ENCODE results near the gene TOM1L1. TPM values are rescaled to one million over a fixed set of nuclear protein-coding genes. Genes with fewer than 3 reads are reported as not detected.

Gene TOM1L1
- total RNA-seq, 1 donor from 2014 or later, result 0.41 TPM

DNA sequence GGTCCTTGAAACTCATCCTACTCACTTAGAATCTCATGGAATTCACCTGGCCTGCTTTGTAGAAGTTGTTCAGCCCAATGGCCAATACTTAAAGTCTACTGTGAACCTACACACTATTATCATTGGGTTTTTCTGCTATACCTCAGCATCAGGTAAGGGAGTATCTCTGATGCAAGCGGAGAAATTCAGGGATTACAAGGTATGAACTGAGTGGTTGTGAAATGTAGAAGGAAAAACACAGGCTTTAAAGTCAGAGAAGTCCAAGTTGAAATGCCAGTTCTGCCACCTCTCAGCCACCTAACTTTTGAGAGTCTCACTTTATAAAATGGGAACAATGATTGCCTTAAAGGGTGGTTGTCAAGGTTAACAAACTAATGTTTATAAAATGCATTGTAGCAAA is 36.8 kb downstream of the TOM1L1 start:
- Mint-ChIP-seq H3K9me3 (no peaks in the 10 kb centered on the region), H3K27me3 (ENCODE audit: insufficient read depth) (no peaks in the 10 kb centered on the region), H3K4me1 (ENCODE audit: low read depth) (no peaks in the 10 kb centered on the region), H3K4me3 (no peak overlapping the region), H3K27ac (no peak overlapping the region), H3K36me3 (ENCODE audit: low read depth) (no peaks in the 10 kb centered on the region)
- DNase-seq (ENCODE audit: low spot score), result no peak
- intact Hi-C loops (cut with micrococcal nuclease), result no loop called here

DNA sequence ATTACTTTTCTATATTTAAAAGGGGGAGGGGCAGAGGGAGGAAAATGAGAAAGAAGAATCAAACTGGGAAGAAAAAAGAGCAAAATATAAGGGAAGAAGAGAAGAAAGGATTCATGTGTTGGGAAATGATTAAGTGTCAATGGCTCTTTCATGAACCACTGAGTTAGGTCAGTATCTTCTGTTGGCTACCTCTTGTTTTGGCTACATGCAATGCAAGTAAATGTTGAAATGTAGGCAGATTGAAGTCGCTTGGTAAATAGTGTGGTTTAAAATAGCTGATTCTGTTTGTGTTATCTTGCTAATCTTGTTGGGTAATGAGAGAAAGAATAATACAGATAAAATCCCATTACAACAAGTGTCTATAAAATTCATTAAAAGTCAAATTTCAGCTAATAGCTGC is 40.6 kb downstream of the TOM1L1 start:
- no peaks in the 10 kb centered on the region for H3K36me3 Mint-ChIP-seq (ENCODE audit: low read depth)
- no peak overlapping the region for H3K4me3 Mint-ChIP-seq
- H3K9me3 Mint-ChIP-seq, result no peaks in the 10 kb centered on the region
- H3K4me1 Mint-ChIP-seq (ENCODE audit: low read depth), result no peaks in the 10 kb centered on the region
- intact Hi-C loops (cut with micrococcal nuclease), result no loop called here
- DNase-seq (ENCODE audit: low spot score), result no peak
- H3K27me3 Mint-ChIP-seq (ENCODE audit: insufficient read depth), result peaks cover 5% of the 10 kb centered on the region
- no peak overlapping the region for H3K27ac Mint-ChIP-seq

DNA sequence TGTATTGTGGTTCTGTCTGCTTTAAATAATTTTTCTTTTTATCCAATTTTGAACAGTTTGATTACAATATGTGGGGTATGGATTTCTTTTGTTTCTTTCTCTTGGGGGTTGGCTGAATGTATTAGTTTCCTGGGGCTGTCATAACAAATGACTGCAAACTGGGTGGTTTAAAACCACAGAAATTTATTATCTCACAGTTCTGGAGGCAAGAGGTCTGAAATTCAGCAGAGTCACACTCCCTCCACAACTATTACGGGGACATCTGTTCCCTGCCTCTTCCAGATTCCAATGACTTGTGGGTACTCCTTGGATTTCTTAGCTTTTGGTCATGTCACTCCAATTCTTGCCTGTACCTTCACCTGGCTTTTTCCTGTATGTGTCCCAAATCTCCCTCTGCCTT is 44.1 kb downstream of the TOM1L1 start:
- intact Hi-C loops (cut with micrococcal nuclease), result no loop called here
- Mint-ChIP-seq H3K4me3 (no peak overlapping the region), H3K27me3 (ENCODE audit: insufficient read depth) (peaks cover 7% of the 10 kb centered on the region), H3K27ac (no peak overlapping the region), H3K9me3 (no peaks in the 10 kb centered on the region), H3K4me1 (ENCODE audit: low read depth) (peaks cover 6% of the 10 kb centered on the region), H3K36me3 (ENCODE audit: low read depth) (no peaks in the 10 kb centered on the region)
- DNase-seq (ENCODE audit: low spot score), result no peak

- Mint-ChIP-seq H3K9me3 (no peaks in the 10 kb centered on the region), H3K4me1 (ENCODE audit: low read depth) (peaks cover 6% of the 10 kb centered on the region), H3K27me3 (ENCODE audit: insufficient read depth) (peaks cover 7% of the 10 kb centered on the region), H3K36me3 (ENCODE audit: low read depth) (no peaks in the 10 kb centered on the region), H3K27ac (no peak overlapping the region), H3K4me3 (no peak overlapping the region)
- DNase-seq (ENCODE audit: low spot score), result no peak
- intact Hi-C loops (cut with micrococcal nuclease), result no loop called here
Measured at GRCh38 chr17:54945231-54945630, 44.6 kb downstream of the TOM1L1 start.

GRCh38 chr17:54945671-54946070 is 45.0 kb downstream of the TOM1L1 start:
- Mint-ChIP-seq H3K4me1 (ENCODE audit: low read depth) (peaks cover 6% of the 10 kb centered on the region), H3K36me3 (ENCODE audit: low read depth) (no peaks in the 10 kb centered on the region), H3K27me3 (ENCODE audit: insufficient read depth) (peaks cover 7% of the 10 kb centered on the region), H3K9me3 (no peaks in the 10 kb centered on the region), H3K4me3 (no peak overlapping the region), H3K27ac (no peak overlapping the region)
- DNase-seq (ENCODE audit: low spot score), result no peak
- intact Hi-C loops (cut with micrococcal nuclease), result no loop called here

GRCh38 chr17:54947396-54947795 is 46.7 kb downstream of the TOM1L1 start:
- intact Hi-C loops (cut with micrococcal nuclease), result no loop called here
- Mint-ChIP-seq H3K4me3 (no peak overlapping the region), H3K9me3 (no peaks in the 10 kb centered on the region), H3K4me1 (ENCODE audit: low read depth) (peaks cover 6% of the 10 kb centered on the region), H3K27me3 (ENCODE audit: insufficient read depth) (peaks cover 7% of the 10 kb centered on the region), H3K27ac (no peak overlapping the region), H3K36me3 (ENCODE audit: low read depth) (no peaks in the 10 kb centered on the region)
- no peak for DNase-seq (ENCODE audit: low spot score)

DNA sequence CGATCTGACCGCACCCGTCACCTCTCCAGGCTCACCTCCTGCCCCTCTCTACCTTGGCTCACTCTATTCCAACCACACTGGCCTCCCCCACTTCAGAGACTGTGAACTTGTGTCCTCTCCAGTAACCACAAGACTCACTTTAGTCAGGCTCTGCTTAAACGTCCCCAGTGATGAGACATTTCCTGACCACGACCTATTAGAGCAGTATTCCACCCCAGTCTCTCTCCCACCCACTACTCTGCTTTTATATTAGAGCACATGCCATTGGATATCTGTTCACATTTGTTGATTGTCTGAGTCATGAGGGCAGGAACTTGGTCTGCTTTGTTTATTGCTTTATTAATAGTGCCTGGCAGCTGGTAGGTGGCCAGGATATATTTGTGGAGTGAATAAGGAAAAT is 47.7 kb downstream of the TOM1L1 start:
- intact Hi-C loops (cut with micrococcal nuclease), result no loop called here
- H3K9me3 Mint-ChIP-seq, result no peaks in the 10 kb centered on the region
- no peak for DNase-seq (ENCODE audit: low spot score)

DNA sequence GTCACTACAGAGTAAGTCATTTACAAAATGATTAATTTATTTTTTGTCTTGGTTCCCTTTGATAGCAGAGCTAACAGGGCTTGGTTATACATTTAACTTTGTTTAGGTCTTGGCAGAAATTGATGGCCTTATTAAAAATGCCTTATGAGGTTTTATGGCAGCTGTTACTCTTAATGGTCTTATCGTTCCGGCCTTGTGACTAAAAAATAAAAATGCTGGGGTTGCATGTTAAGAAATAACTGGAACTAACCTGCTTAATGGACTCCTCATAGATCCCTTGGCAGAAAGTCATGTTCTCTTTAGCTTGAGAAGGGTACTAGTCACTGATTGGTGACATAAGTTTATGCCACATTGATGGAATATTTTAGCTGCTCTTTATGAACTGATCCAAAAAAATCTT is 49.5 kb downstream of the TOM1L1 start:
- H3K9me3 Mint-ChIP-seq, result no peaks in the 10 kb centered on the region
- peaks cover 5% of the 10 kb centered on the region for H3K27me3 Mint-ChIP-seq (ENCODE audit: insufficient read depth)
- intact Hi-C loops (cut with micrococcal nuclease), result no loop called here
- peaks cover 6% of the 10 kb centered on the region for H3K4me1 Mint-ChIP-seq (ENCODE audit: low read depth)
- no peak for DNase-seq (ENCODE audit: low spot score)
- no peaks in the 10 kb centered on the region for H3K36me3 Mint-ChIP-seq (ENCODE audit: low read depth)
- H3K4me3 Mint-ChIP-seq, result no peak overlapping the region
- H3K27ac Mint-ChIP-seq, result no peak overlapping the region

More for the DNA sequence above, 47.7 kb downstream of the TOM1L1 start:
- Mint-ChIP-seq H3K36me3 (ENCODE audit: low read depth) (no peaks in the 10 kb centered on the region), H3K27me3 (ENCODE audit: insufficient read depth) (peaks cover 7% of the 10 kb centered on the region), H3K27ac (no peak overlapping the region), H3K4me1 (ENCODE audit: low read depth) (peaks cover 6% of the 10 kb centered on the region), H3K4me3 (no peak overlapping the region)

- intact Hi-C loops (cut with micrococcal nuclease), result no loop called here
- H3K27me3 Mint-ChIP-seq (ENCODE audit: insufficient read depth), result peaks cover 3% of the 10 kb centered on the region
Measured at GRCh38 chr17:54951286-54951685, 50.6 kb downstream of the TOM1L1 start.

DNA sequence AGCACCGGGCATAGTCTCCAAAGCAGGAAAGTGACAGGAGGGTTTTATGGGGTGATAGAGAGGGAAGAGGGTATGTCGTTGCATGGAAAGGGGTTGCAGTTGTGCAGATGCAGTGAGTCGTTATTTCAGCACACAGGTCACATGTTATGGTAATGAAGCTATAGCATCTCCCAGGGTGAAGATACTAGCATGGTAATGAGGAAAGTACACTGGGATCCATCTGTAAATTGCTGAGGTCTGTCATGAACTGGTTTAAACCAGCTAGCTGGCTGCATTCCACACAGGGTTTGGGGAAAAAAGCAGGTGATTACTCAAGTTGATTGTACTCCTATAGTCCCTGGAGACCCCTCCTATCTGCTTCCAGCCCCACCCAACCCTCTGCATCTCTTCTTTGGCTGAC is 56.1 kb downstream of the TOM1L1 start:
- H3K4me3 Mint-ChIP-seq, result no peak overlapping the region
- DNase-seq (ENCODE audit: low spot score), result no peak
- H3K4me1 Mint-ChIP-seq (ENCODE audit: low read depth), result no peaks in the 10 kb centered on the region
- intact Hi-C loops (cut with micrococcal nuclease), result no loop called here
- no peak overlapping the region for H3K27ac Mint-ChIP-seq
- H3K36me3 Mint-ChIP-seq (ENCODE audit: low read depth), result peaks cover 19% of the 10 kb centered on the region
- no peaks in the 10 kb centered on the region for H3K9me3 Mint-ChIP-seq
- no peaks in the 10 kb centered on the region for H3K27me3 Mint-ChIP-seq (ENCODE audit: insufficient read depth)

More at GRCh38 chr17:54951286-54951685, 50.6 kb downstream of the TOM1L1 start:
- Mint-ChIP-seq H3K9me3 (no peaks in the 10 kb centered on the region), H3K36me3 (ENCODE audit: low read depth) (no peaks in the 10 kb centered on the region), H3K4me3 (no peak overlapping the region), H3K27ac (no peak overlapping the region), H3K4me1 (ENCODE audit: low read depth) (peaks cover 6% of the 10 kb centered on the region)
- no peak for DNase-seq (ENCODE audit: low spot score)

GRCh38 chr17:54967621-54968261 is 67.1 kb downstream of the TOM1L1 start:
- intact Hi-C loops (cut with micrococcal nuclease), result loop anchor here (1.0 to 2.0 kb wide), 8 partner anchors 67 to 783 kb away; partner anchors contain the start of genes PCTP and TOM1L1
- H3K27ac Mint-ChIP-seq, result no peak overlapping the region
- DNase-seq (ENCODE audit: low spot score), result no peak
- H3K9me3 Mint-ChIP-seq, result no peaks in the 10 kb centered on the region
- no peaks in the 10 kb centered on the region for H3K27me3 Mint-ChIP-seq (ENCODE audit: insufficient read depth)
- H3K4me1 Mint-ChIP-seq (ENCODE audit: low read depth), result peaks cover 20% of the 10 kb centered on the region
- H3K4me3 Mint-ChIP-seq, result no peak overlapping the region
- H3K36me3 Mint-ChIP-seq (ENCODE audit: low read depth), result peaks cover 6% of the 10 kb centered on the region

GRCh38 chr17:54968262-54968987 is 67.8 kb downstream of the TOM1L1 start, which contains the start of the genes COX11 and STXBP4:
COX11 (minus strand) TSS chr17:54968654; CDS start chr17:54968646, 8 bp downstream.
STXBP4 (plus strand) TSS chr17:54968765; CDS start chr17:54986220, 17,455 bp downstream.
- no peaks in the 10 kb centered on the region for H3K9me3 Mint-ChIP-seq
- H3K27ac Mint-ChIP-seq, result no peak within 1 kb of the TSS
- H3K27me3 Mint-ChIP-seq (ENCODE audit: insufficient read depth), result no peaks in the 10 kb centered on the region
- DNase-seq (ENCODE audit: low spot score), result peak; percentile 93
- no peak within 1 kb of the TSS for H3K4me3 Mint-ChIP-seq
- intact Hi-C loops (cut with micrococcal nuclease), result loop anchor here (1.0 to 2.0 kb wide), 7 partner anchors 70 to 782 kb away; partner anchors contain the start of gene PCTP
- peaks cover 20% of the 10 kb centered on the region for H3K4me1 Mint-ChIP-seq (ENCODE audit: low read depth)
- H3K36me3 Mint-ChIP-seq (ENCODE audit: low read depth), result peaks cover 5% of the 10 kb centered on the region

DNA sequence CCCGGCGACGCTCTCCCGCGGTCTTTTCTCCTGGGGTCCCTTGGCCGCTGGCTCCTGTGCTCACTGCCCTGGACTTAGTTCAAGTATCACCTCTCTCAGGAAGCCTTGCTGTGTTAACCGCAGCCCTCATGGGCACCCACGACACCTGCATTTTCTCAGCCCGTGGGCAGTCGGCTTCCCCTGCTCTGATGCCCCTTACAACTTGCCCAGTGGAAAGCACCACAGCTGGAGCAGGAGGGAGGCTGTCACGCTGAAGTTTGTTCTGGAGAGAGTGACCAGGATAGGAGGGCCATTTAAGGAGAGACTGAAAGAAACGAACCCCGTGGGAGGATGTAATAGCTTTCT is 68.3 kb downstream of the TOM1L1 start:
- peak; percentile 24 for DNase-seq (ENCODE audit: low spot score)
- peaks cover 20% of the 10 kb centered on the region for H3K4me1 Mint-ChIP-seq (ENCODE audit: low read depth)
- H3K9me3 Mint-ChIP-seq, result no peaks in the 10 kb centered on the region
- H3K27ac Mint-ChIP-seq, result no peak overlapping the region
- H3K27me3 Mint-ChIP-seq (ENCODE audit: insufficient read depth), result no peaks in the 10 kb centered on the region
- intact Hi-C loops (cut with micrococcal nuclease), result loop anchor here (1.0 to 2.0 kb wide), 8 partner anchors 69 to 782 kb away; partner anchors contain the start of genes HLF and PCTP
- no peak overlapping the region for H3K4me3 Mint-ChIP-seq
- H3K36me3 Mint-ChIP-seq (ENCODE audit: low read depth), result peaks cover 4% of the 10 kb centered on the region

All from activated T-helper 1 cell treated with anti-CD3 and anti-CD28 coated beads, Interleukin-12 subunit alpha, Interleukin-12 subunit beta, Interleukin-2, Interleukin-4 antibody, amounts not matched to agents 30 ng/mL and 10 ng/mL and 1 ng/mL, durations not matched to agents 14 hours and 24 hours and 36 hours (primary cell).